Stimulated activated CD4-positive, alpha-beta T cell treated with anti-CD3 and anti-CD28 coated beads, Interleukin-15, amount 100 ng/mL, for 48 hours (primary cell): ENCODE measurements around the gene GRHL1.
A peak's percentile ranks its signal among the peaks of the same experiment; 100 is the strongest.

Experiments
- DNase-seq, 2 donors: peaks; one replicate each; pipeline ENCODE4 v3.0.0-alpha.2; 2020; ENCODE audit warnings: low read depth in 2 of 2

GRHL1 gene

DNA sequence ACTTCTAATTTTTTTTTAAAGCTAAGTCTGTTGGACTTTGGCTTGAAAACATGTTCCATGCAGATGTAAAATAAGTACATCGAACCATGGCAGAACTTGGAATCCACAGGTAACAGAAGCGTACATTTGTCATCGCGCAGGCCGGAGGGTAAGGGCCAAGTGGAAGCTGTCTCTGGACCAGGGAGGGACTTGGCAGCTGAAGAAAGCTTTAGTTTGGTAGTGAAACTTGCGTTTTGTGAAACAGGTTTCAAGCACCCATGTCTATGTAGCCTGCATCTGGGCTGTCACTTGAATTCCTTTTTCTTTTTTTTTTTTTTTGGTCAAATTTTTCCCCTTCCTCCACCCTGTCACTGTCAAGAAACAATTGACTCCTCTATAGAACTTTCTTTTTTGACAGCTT lies 20.4 kb downstream of the GRHL1 start:
- no peak for DNase-seq

DNA sequence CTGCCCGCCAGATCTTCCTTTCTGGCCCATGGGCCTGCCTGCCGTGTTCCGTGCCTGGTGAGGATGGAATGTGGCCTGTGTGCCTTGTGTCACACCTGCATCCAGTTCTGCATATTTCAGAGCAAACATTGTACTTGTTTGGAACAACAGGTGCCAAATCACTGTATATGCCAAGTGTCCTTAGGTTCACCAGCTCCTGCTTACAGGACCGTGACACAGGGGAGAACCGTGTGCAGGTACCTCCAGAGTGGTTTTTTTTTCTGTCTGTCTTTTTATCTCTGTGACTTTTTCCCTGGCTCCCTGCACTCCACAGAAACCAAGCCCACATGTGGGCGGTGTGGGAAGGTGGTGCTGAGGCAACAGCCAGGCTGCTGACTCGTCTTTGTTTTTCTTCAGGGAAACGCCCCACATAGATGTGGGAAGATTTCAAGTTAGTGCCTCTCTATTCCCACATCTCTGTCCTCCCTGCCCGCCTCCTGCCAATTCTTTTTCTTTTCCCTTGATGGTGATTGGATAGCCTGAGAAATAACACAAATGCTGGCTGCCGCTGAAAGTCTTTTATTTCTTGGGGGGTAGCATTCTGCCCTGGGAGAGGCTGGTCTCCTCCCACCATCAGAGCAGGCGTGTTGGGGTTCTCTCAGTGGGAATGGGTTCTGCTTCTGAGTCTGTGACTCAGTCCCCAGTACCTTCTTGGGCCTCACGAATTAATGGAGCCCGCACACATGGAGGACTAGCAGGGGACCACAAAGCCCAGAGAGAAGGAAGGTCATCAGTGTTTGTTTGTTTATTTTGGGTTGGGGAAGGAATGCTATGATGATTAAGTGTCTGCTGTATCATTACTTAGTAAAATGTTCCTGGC lies 21.4 kb downstream of the GRHL1 start:
- DNase-seq, result no peak

DNA sequence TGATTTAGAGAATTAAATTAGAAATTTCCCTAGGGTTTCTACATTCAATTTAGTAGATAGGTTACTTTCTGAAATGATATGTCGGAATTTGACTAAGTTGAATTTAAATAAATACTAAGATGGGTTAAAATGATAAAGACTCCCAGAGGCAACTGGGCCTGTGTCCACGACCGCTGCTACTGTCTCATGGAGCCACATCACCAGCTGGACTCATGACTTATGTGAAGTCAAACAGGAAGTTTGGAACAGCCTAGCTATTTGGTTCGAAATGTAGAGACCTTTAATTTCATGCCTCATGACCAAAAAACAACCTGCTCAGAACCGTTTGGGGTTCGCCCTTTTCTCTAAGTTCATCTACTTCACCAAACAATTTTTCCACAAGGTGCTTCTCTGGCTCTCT lies 22.2 kb downstream of the GRHL1 start:
- DNase-seq, result no peak

DNA sequence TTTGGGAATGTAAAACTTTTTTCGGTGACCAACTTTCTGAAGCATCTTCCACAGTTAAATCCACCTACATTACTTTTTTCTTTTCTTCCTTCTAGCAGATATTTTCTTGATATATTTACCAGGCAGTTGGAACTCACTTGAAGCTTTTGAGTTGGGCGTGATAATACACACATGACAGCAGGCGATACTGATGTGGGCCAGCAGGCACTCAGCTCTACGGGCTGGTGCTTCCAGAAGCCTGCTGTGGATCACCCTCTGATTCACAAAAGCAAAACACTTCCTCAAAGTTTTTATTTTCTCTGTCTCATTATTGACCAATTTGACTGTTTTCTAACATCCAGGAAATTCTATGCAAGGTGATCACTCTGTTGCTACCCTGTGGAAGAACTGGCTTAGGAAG lies 22.9 kb downstream of the GRHL1 start:
- DNase-seq, result no peak

DNA sequence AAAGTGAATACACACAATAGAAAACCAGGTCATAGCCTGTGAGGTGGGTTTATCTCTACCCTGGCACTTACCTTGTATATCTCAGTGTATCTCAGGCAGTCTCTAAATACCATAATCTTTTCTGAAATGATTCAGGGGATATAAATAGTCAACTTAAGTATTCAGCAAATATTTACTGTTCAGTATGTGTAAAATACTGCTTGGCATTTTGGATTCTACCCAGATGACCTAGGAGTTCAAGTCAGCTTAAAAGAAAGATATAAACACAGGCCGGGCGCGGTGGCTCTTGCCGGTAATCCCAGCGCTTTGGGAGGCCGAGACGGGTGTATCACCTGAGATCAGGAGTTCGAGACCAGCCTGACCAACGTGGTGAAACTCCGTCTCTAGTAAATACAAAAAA lies 23.8 kb downstream of the GRHL1 start:
- no peak for DNase-seq

DNA sequence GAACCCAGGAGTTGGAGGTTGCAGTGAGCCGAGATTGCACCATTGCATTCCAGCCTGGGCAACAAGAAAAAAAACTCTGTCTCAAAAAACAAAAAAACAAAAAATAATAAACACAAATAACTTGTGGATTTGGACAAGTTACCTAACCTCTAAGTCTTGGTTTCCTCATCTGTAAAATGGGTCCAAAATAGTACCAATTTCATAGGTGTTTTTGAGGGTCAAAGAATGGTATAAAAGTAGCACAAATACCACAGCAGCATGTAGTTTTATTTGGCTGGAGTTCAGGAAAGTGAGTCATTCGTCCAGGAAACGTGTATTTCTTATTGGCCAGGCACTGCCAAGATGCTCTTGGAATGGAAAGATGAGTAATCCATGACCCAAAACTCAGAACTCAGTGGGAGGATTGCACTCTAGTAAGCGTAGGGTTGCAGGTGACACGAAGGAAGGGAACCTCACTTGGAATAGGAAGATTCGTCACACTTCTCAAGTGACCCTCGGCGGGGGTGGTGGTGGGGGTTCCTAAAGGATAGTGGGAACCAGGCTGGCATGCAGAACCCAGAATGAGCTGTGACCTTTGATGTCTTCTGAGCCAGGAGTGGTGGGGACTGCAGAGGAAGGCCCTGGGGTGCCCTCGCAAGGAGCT lies 24.4 kb downstream of the GRHL1 start:
- peak; percentile 21 to 28 for DNase-seq

DNA sequence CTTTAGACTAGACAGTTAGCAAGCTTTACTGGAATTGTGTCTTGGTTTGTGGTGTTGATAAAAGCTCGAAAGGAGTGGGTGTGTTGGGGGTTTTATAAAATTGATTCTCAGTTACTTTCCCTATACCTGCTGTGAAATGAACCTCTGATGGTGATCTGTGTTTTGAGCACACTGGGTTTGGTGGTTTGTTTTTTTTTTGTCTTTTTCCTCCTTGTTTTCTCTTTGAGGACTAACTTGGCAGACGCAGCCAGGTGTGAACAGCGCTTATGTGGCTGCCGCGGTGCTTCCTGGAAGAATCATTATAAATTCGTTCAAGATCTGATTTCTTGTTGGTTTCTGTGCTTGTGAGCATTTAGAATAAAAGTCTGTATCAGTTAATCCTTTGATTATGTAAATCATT lies 28.5 kb downstream of the GRHL1 start:
- DNase-seq, result no peak

DNA sequence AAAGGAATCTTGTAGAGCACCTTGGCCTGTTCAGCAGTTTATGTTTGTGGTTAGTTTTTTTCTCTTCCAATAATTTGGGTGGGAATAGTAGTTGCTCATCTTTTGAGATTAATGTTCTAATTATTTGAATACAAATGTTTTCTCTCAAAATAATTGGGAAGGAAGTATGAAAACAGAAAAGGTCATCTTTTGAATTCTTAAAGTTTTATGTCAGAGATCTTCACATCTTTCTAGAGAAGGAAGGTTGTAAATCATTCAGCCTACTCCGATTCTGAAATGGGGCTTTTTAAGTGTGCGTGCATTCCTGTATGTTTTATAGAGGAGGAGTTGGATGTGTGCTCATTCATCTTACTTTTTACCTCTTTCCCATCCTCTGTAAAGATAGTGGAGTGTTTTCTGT lies 29.0 kb downstream of the GRHL1 start:
- no peak for DNase-seq

DNA sequence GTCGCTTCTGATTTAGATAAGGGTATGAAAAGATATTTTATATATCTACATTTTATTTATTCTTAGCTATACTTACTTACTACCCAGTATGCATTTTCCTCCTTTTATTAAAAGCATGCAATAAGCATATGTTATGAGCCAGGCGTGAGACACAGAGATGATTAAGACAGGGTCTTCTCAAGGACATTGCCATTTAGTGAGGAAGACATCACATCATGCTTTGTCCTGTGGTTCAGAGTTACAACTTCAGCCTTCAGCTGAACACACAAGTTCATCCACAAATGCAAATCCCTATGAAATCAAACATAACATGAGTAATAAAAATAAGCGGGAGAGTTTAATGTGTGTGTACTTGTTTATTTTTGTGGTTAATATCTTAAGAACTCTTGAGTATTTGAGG lies 30.2 kb downstream of the GRHL1 start:
- no peak for DNase-seq

DNA sequence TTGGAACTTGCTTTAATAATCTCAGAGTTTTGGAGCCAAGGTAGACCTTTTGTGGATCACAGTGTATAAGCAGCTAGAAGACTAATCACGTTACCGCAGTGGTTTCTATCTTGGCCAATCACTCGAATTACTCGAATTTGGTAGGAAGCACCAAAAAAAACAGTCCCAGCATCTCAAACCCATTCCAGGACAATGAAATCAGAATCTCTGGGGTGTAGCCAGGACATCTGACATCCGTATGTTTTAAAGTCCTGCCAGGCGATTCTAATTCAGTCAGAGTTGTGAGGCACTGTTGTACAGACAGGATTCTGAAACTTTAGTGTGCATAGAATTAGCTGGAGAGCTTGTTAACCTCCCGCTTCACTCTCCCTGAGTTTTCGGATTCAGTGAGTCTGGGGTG lies 30.8 kb downstream of the GRHL1 start:
- no peak for DNase-seq

DNA sequence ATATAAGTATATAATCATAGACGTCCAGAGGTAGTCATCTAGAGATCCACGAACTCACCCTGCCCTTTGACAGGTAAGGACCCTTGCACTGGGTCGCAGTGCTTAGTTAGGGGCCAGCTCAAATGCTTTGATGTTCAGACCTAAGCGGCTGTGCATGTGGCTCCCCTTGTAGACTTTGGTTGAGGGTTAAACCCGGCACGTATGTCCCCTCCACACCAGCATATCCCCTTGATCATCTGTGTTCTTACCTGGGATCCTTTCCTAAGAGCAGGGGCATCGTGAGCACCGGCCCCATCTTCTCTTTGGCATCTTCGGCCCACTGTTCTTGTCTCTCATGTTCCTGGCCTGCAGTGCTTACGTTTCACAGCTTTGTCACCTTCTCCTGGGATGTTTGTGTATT lies 31.4 kb downstream of the GRHL1 start:
- no peak for DNase-seq

DNA sequence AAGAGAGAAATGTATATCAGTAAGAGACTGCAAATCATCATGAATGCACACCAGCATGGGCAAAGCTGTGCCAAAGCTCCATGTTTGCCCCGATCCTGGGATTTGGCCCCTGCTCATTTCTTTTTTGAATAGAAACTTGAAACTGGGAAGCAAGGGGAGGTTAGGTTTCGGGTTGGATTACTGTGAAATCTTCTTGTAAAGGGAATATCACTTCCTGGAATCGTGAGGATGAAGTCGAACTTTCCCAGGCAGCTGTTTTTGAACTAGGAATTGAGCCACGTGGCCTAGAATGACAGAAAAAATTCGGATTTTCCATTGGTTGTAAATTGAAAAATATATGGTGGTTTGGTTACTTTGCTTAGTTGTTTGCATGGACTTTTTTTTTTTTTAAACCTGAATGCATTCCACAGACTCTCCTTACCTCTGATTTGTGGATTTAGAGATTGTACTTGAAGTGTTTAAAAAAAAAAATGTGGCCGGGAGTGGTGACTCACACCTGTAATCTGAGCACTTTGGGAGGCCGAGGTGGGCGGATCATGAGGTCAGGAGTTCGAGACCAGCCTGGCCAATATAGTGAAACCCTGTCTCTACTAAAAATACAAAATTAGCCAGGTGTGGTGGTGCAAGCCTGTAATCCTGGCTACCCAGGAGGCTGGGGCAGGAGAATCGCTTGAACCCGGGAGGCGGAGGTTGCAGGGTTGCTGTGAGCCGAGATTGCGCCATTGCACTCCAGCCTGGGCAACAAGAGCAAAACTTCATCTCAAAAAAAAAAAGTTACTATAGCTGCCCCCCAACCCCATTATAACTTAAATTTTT lies 32.1 kb downstream of the GRHL1 start:
- no peak for DNase-seq

DNA sequence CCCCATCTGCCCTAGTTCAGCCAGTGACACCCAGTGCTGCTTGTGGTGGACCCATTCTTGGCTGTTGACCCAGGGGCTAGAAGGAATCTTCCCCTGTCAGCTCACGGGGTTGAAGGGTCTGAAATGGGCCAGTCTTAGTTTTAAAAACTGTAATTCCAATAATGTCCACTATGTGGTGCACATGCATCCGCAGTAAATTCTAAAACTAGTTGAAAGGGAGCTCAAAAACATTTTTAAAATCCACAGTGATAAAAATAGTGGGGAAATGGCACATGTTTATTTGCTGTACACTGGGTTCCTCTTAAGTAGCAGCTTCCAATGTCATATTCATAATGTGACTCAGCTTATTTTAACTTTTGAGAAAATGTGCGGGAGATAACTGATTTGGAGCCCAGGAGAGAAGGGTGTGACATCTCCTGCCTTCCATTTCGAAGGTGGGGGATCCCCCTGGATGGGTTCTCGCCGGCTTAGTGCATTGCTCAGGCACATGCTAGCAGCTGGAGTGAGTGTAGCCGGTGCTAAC lies 32.8 kb downstream of the GRHL1 start:
- no peak for DNase-seq

DNA sequence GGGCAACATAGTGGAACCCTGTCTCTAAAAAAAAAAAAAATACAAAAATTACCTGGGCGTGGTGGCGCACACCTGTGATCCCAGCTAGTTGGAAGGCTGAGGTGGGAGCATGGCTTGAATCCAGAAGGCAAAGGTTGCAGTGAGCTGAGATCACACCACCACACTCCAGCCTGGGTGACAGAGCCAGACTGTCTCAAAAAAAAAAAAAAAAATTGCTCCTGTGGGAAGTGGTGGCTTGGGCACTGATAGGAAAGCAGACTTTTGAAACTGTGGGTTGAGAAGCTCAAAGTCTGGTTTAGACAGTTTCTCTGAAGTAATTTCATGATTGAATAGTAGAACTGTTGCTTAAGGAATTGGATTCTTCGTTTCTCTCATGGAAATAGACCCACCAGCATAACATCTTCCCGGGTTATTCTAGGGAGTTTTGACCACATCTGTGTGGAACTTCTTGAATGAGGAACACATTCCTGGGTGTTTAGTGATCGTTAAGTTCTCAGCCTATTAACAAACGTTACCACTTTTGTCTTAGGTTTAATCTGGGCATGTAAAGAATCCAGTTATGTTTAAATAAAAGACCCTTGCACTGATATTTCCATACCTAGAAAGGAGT lies 33.5 kb downstream of the GRHL1 start:
- no peak for DNase-seq

DNA sequence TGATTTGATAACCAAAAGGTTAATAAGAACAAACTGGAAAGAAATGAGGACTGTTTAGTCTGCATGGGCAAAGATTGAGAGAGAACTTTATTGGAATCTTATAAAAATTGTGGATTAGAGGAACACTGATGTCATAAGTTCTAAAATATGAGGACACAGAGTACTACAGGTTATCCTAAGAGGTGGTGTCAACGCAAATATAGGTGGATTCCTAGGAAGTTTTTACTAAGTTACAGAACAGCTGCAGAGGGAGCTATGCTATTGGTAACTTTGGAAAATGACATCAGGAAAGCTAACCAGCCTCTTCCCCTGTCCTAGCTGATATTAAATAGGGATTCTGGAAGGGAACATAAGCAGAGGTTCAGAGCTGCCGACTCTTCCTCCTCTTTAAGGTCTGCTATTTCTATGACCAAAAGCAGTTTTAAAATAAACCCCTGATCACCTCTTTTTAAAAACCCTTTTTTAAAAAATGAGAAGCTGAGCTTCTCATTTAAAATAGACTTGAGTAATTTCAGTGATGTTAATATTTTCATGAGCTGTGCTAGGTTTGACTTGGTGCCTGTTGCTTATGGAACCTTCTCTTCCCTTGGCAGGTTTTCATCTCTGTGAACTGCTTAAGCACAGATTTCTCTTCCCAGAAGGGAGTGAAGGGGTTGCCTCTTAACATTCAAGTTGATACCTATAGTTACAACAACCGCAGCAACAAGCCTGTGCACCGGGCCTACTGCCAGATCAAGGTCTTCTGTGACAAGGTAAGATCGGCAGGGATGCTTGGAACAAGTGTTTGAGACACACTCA lies 34.2 kb downstream of the GRHL1 start:
- no peak for DNase-seq

DNA sequence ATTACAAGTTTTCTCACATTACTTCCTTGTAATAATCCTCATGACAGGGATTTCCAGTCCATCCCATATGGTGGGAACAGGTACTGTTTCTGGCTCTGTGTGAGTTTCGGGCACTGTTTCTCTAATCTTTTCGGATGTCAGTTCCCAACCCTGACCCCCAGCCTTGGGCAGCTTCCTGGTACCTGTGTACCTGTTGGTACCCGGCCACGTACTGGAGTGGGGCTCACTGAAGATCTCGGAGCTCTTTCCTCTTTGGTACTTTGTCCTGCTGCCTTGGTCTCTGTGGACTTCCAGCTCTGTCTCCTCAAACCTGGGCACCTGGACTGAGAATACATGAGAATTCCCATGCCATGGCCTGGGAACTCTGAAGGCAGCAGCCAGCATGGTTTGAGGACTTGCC lies 36.8 kb downstream of the GRHL1 start:
- DNase-seq, result no peak

DNA sequence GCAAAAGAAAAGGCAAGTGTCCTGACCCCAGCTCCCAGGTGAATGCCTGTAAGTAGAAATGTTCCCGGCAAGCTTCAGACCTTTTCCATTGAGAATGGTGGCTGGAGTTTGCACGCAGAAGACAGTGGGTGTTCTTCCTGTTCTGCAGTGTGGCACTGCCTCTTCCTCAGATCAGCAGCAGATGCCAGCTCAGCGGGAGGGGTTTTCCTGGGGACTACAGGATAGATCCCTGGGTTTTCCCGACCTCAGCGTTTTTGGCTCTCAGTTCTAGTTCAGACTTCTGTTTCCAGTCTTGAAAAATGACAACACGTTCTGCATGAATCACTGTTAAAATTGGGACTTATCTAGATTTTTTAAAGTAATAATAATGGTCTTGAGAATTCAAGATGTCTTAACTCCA lies 39.2 kb downstream of the GRHL1 start:
- no peak for DNase-seq

DNA sequence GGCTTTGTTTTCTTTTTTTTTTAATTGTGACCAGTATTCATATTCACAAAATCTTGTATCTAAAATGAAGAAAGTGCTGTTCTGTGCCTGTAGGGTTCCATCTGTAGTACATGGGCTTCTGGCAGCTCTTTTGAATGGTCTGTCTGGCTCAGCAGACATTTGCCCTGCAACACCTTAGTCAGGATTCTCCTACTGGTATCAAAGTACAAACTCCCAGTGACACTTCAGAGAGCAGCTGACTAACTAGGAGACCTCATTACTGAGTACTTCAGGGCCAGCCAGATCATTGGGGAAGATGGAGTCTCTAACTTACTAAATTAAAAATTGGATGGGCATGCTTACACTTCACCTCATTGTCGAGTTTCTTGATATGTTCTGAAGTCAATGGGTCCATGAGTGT lies 39.7 kb downstream of the GRHL1 start:
- DNase-seq, result no peak

DNA sequence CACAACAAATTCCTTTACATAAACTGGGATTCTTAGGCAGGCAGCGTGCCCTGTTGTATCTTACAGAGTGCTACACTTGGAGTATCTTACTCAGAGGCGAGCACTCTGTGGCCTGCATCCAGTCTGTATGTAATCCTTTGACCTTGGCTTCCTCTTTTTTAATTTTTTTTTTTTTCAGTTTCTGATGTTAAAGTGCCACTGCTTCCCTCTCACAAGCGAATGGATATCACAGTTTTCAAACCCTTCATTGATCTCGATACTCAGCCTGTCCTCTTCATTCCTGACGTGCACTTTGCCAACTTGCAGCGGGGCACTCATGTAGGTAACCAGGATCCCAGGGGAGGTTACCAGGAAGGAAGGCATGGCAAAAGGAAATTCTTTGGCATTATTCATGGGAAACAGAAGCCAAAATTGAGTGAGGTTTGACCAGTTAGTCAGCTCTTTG lies 40.4 kb downstream of the GRHL1 start:
- no peak for DNase-seq

DNA sequence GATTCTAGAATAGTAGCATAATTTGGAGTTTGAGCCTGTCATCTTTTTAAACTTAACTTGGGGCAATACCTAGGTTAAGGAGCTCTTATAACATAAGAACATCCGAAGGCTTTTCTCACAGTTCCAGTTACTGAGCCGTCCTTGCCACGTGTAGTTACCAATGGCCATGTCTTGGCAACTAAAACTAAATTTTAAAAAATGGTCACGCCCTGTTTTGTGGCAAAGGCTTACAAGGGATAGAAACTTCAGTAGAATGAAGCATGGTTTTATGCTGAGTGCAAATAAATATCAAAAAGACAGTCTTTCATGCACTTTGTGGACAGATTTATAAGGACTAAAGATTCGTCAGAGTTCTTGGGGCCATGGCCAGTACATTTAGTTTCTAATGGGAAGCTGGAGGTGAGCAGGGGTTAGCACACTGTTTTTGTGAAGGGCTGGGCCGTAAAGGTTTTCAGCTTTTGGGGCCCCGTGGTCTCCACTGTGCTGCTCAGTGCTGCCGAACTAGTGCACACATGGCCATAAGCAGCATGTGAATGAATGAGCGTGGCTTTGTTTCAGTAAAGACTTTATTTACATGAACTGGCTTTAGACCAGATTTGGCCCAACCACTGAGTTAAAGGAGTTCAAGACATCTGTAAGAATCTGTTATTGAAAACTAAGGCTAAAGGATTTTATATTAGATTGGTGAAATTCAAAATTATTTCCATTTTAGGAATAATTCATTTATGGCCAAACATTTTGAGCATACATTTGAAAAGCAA lies 41.1 kb downstream of the GRHL1 start:
- DNase-seq, result no peak
